Neural progenitor cell (in vitro differentiated cells): ENCODE results near the gene BBS9.

ENCODE experiments used
- CTCF ChIP-seq: fragments of 200-600 bp; sonication (generic); IDR thresholded peaks from 2 replicates; pipeline ENCODE4 v1.5.1; 2017; ENCODE audit warnings: antibody characterized with exemption, mild to moderate bottlenecking
- EZH2 ChIP-seq: fragments of 200-600 bp; sonication (generic); IDR thresholded peaks from 2 replicates; pipeline ENCODE4 v1.6.1; 2017; ENCODE audit warnings: antibody characterized with exemption, mild to moderate bottlenecking, moderate library complexity
- EZH2phosphoT487 ChIP-seq: fragments of 200-600 bp; sonication (generic); IDR thresholded peaks from 2 replicates; pipeline ENCODE4 v1.6.1; 2017; ENCODE audit warnings: antibody characterized with exemption

GRCh38 chr7:33612442-33612841 lies 483.1 kb downstream of the BBS9 start:
- TF ChIP-seq CTCF (no peak), EZH2 (no peak), EZH2phosphoT487 (no peak)
